ENCODE data around the gene PTPN20. TPM values are rescaled to one million over a fixed set of nuclear protein-coding genes. Genes with fewer than 3 reads are reported as not detected.

Gene PTPN20
- total and polyA plus RNA-seq, 8 donors: 3.2 to 7.1 (median 4.2) TPM

DNA sequence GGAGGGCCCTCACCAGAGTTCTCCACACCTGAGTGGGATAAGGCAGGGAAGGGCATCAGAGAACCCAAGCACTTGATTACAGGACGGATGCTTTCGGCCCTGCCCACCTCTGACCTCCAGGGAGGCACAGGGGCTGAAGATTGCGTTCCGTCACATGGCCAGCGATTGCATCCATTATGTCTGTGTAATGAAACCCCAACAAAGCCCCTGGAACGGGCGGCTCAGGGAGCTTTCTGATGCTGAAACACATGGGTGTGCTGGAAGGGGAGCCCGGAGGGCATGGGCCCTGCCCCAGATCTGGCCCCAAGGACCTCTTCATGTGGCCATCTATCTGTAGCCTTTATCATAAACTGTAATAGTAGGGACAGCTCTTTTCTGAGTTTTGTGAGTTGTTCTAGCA is 117.2 kb downstream of the PTPN20 start:
- Histone ChIP-seq H3K36me3 (no peaks in the 10 kb centered on the region), H3K27me3 (no peaks in the 10 kb centered on the region), H3K4me1 (no peaks in the 10 kb centered on the region), H3K4me3 (no peak overlapping the region), H3K9me3 (no peaks in the 10 kb centered on the region), H3K27ac (no peak overlapping the region)
- intact Hi-C loops (cut with DNase I): loop anchor here in 1 of 2 donors (10.0 kb wide), 1 partner anchor 286 kb away; no protein-coding TSS in a partner anchor
- peak in 2 of 4 donors; percentile 28 to 51 for DNase-seq
- TF ChIP-seq CTCF (IDR thresholded peaks at IDR 0.05): no peak
- ATAC-seq: no peak

GRCh38 chr10:47029181-47030009 is 118.2 kb downstream of the PTPN20 start:
- no peaks in the 10 kb centered on the region for H3K36me3 ChIP-seq
- H3K4me3 ChIP-seq: no peak overlapping the region
- DNase-seq (peak in 2 of 4 donors; percentile 13 to 50), ATAC-seq (no peak)
- H3K9me3 ChIP-seq: no peaks in the 10 kb centered on the region
- H3K27me3 ChIP-seq: no peaks in the 10 kb centered on the region
- H3K4me1 ChIP-seq: no peaks in the 10 kb centered on the region
- intact Hi-C loops (cut with DNase I): loop anchor here in 1 of 2 donors (10.0 kb wide), 1 partner anchor 285 kb away; no protein-coding TSS in a partner anchor
- TF ChIP-seq CTCF (IDR thresholded peaks at IDR 0.05): no peak
- H3K27ac ChIP-seq: no peak overlapping the region

DNA sequence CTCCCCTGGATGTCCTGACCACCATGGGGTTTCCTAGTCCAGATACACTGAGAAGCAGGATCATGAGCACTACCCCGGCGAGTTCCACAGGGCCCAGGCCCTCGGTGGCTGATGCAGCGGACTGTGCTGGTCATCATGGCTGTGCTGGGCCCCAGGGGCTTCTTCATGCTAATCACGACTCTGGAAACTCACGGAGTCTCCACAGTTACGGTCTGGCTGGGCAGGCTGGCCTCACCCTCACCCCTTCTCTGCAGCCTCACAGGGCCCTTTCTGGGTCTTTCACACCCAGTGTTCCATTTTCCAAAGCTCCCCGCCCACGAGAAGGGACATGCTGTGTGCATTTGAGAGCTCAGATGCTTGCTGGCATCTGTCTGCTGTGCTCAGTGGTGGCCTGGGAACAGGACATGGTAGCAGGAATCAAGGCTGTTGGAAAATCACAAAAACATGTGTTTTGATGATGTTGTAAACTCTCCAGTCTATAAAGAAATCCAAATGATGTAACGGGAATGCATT is 119.0 kb downstream of the PTPN20 start:
- Histone ChIP-seq H3K36me3 (no peaks in the 10 kb centered on the region), H3K4me1 (no peaks in the 10 kb centered on the region), H3K27ac (no peak overlapping the region), H3K27me3 (no peaks in the 10 kb centered on the region), H3K4me3 (no peak overlapping the region), H3K9me3 (no peaks in the 10 kb centered on the region)
- intact Hi-C loops (cut with DNase I): no loop called here
- DNase-seq (peak in 2 of 4 donors; percentile 20 to 54), ATAC-seq (no peak)
- no peak for TF ChIP-seq CTCF (IDR thresholded peaks at IDR 0.05)

- ATAC-seq (no peak), DNase-seq (peak in 1 of 4 donors; percentile 16)
- Histone ChIP-seq H3K4me3 (no peak overlapping the region), H3K27ac (no peak overlapping the region), H3K27me3 (no peaks in the 10 kb centered on the region), H3K9me3 (no peaks in the 10 kb centered on the region), H3K36me3 (no peaks in the 10 kb centered on the region), H3K4me1 (no peaks in the 10 kb centered on the region)
- intact Hi-C loops (cut with DNase I): no loop called here
- TF ChIP-seq CTCF (IDR thresholded peaks at IDR 0.05): no peak
Measured at GRCh38 chr10:47031211-47031900, 120.1 kb downstream of the PTPN20 start.
